ENCODE results near the gene CDC7.

- TF ChIP-seq CTCF (IDR thresholded peaks at IDR 0.05) (peak in 1 of 7 experiments; percentile 9), POLR2A (IDR thresholded peaks at IDR 0.05) (no peak)
Measured at GRCh38 chr1:91546876-91547275, 46.2 kb downstream of the CDC7 start.
